ENCODE results near the gene GAS2L1. TPM values are rescaled to one million over a fixed set of nuclear protein-coding genes. Genes with fewer than 3 reads are reported as not detected.

Gene GAS2L1
- polyA plus RNA-seq, 3 donors: 16.7 to 31.8 (median 20.0) TPM

DNA sequence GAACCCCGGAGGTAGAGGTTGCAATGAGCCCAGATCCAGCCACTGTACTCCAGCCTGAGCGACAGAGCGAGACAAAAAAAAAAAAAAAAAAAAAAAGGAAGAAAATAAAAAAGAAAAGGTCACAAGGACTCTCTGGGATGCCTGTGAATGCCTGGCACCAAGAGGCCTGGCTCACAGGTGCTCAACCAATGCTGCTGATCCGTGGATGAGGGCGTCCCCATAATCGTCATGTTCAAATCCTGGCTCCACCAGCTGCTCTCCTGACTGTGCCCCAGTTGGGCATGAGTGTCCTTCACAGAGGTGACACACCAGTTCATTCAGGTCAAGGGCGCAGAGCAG is 645 bp upstream of the GAS2L1 start:
- WGBS, 3 donors: 47 to 53% (median 52%) methylated on average over 7 of the region's 7 CpGs
- no peak overlapping the region for H3K27ac ChIP-seq (ENCODE audit: low read depth, low read length)

GRCh38 chr22:29306835-29307595 is 565 bp downstream of the GAS2L1 start:
- WGBS, 3 donors: 4 to 11% (median 9%) methylated on average over 57 to 83 of the region's 83 CpGs
- H3K27ac ChIP-seq (ENCODE audit: low read depth, low read length): no peak overlapping the region

DNA sequence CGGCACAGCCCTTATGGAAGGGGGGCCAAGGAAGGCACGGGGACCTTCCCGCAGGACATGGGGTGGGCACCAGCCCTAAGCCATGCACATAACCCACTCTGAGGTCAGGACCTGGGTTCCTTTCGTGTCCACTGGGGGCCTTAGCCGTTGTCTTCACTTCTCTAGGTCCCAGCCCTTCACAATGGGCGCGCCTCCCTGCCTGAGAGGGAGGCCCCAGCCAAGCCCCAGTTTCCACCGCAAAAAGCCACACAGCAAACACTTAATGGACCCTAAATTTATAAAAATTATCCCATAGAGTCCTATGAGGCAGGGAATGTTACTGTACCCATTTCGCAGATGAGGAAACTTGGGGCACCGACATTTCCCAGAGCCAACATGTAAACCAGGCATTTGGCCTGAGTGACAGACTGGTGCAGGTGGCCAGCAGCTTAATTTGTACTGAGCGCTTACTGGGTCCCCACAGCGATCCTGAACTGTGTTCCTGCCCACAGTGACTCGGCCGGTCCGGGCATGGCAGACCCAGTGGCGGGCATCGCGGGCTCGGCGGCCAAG is 1.2 kb downstream of the GAS2L1 start:
- no peak overlapping the region for H3K27ac ChIP-seq (ENCODE audit: low read depth, low read length)
- 68 to 74% (median 73%) methylated on average over 20 of the region's 20 CpGs for WGBS, 3 donors

- no peak overlapping the region for H3K27ac ChIP-seq (ENCODE audit: low read depth, low read length)
- WGBS, 3 donors: 70 to 79% (median 73%) methylated on average over 44 to 50 of the region's 50 CpGs
Observed at GRCh38 chr22:29308148-29308790, 1.8 kb downstream of the GAS2L1 start.

GRCh38 chr22:29308791-29309262 is 2.4 kb downstream of the GAS2L1 start:
- peak overlapping the region; percentile 21 for H3K27ac ChIP-seq (ENCODE audit: low read depth, low read length)
- 48 to 66% (median 49%) methylated on average over 13 of the region's 13 CpGs for WGBS, 3 donors

DNA sequence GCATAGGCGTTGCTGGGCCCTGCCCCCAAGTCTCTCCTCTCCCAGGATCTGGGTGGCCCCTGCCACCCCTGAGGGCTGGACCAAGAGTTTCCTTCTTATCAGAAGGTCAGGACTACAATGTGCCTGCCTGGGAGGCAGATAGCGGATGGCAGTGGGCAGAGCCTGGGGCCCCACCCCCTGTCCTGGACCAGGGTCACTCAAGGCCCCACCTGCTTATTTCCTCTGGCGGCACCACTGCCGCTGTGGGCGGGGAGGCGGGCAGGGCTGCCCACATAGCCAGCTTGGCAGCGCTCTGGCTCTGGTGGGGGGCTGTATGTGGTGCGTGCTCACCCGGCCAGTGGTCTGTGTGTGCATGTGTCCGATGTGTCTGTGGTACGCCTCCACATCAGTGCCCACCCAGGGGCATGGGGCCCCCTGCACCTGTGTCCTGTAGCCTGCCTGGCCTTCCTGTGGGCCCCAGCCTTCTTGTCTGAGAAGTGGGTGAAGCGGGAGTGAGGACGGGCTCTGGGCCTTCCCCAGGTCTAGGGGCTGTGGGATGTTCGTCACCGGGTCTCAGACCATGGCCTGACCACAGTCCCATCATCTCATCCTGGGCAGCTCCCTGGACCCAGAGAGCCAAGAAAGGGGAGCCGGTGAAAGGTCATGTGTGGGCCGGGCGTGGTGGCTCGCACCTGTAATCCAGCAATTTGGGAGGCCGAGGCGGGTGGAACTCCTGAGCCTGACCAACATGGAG is 3.0 kb downstream of the GAS2L1 start:
- H3K27ac ChIP-seq (ENCODE audit: low read depth, low read length): no peak overlapping the region
- WGBS, 3 donors: 62 to 77% (median 74%) methylated on average over 21 of the region's 21 CpGs

DNA sequence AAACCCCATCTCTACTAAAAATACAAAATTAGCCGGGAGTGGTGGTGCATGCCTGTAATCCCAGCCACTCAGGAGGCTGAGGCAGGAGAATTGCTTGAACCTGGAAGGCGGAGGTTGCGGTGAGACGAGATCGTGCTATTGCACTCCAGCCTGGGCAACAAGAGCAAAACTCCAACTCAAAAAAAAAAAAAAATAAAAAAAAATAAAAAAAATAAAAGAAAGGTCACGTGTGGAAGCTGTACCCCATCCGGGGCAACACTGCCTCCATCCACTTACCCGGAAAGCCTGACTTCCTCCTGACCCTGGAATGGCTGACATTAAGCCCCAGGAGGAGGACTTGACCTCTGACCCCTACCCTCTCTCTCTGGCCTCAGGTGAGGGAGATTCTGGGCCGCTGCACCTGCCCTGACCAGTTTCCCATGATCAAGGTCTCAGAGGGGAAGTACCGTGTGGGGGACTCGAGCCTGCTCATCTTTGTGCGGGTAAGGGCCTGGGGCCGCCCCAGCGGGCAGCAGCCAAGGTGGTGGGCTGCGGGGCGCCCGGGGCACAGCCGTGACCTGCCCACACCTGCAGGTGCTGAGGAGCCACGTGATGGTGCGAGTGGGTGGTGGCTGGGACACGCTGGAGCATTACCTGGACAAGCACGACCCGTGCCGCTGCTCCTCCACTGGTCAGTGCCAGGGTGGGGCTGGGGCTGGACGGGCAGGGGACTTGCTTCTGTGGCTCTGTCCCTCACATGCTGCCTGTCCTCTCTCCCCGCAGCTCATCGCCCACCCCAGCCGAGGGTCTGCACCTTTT is 3.8 kb downstream of the GAS2L1 start:
- H3K27ac ChIP-seq (ENCODE audit: low read depth, low read length): no peak overlapping the region
- 59 to 66% (median 63%) methylated on average over 28 of the region's 28 CpGs for WGBS, 3 donors

GRCh38 chr22:29310863-29311339 is 4.5 kb downstream of the GAS2L1 start:
- 11 to 19% (median 12%) methylated on average over 15 to 18 of the region's 18 CpGs for WGBS, 3 donors

DNA sequence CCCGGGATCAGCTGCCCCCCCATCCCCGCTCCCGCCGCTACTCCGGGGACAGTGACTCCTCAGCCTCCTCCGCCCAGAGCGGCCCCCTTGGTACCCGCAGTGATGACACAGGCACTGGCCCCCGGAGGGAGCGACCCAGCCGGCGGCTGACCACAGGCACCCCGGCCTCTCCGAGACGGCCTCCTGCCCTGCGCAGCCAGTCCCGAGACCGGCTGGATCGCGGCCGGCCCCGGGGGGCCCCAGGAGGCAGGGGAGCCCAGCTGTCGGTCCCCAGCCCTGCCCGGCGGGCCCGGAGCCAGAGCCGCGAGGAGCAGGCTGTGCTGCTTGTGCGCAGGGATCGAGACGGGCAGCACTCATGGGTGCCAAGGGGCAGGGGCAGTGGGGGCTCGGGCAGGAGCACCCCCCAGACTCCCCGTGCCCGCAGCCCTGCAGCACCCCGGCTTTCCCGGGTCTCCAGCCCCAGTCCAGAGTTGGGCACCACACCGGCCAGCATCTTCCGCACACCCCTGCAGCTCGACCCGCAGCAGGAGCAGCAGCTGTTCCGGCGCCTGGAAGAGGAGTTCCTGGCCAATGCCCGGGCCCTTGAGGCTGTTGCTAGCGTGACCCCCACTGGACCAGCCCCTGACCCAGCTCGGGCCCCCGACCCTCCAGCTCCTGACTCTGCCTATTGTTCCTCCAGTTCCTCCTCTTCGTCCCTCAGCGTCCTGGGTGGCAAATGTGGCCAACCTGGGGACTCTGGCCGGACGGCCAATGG is 5.2 kb downstream of the GAS2L1 start:
- H3K27ac ChIP-seq (ENCODE audit: low read depth, low read length): no peak overlapping the region
- WGBS, 3 donors: 46 to 77% (median 60%) methylated on average over 46 to 50 of the region's 50 CpGs

More at GRCh38 chr22:29310863-29311339, 4.5 kb downstream of the GAS2L1 start:
- no peak overlapping the region for H3K27ac ChIP-seq (ENCODE audit: low read depth, low read length)

DNA sequence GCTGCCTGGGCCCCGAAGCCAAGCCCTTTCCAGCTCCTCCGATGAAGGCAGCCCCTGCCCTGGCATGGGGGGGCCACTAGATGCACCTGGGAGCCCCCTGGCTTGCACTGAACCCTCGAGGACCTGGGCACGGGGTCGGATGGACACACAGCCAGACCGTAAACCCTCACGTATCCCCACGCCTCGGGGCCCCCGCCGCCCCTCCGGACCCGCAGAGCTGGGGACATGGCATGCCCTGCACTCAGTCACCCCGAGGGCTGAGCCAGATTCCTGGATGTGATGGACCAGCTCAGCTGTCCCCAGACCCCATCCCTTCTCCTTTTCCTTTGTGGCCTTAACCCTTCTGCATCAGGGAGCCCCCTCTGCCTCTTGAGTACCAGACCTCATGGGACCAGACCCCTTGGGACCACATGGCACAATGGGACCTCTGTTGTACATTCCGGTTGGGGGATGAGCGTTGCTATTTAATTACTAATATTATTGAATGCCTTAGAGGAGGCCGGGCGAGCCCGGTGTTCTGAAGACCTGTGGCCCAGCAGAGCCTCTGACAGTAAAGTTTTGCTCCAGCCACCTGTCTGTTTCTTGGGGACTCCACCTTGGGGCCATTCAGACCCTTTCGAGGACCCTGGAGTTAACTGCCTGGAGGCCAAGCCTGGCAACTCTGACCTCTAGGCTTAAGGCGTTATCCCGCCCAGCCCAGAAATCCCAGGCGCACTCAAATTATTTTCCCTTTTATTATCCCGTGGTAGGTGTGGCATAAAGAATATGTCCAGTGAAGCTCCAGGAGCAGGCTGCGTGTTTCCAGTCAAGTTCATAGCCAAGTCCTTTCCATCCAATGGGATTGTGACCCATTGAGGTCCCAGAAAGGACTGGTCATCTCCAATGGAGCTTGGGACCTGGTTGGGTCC is 6.0 kb downstream of the GAS2L1 start:
- no peak overlapping the region for H3K27ac ChIP-seq (ENCODE audit: low read depth, low read length)
- WGBS, 3 donors: 91 to 94% (median 91%) methylated on average over 25 of the region's 25 CpGs

GRCh38 chr22:29313126-29313575 is 6.7 kb downstream of the GAS2L1 start:
- no peak overlapping the region for H3K27ac ChIP-seq (ENCODE audit: low read depth, low read length)
- 14 to 22% (median 17%) methylated on average over 43 to 44 of the region's 44 CpGs for WGBS, 3 donors

GRCh38 chr22:29313576-29314466 is 7.4 kb downstream of the GAS2L1 start:
- WGBS, 3 donors: 18 to 21% (median 18%) methylated on average over 51 of the region's 51 CpGs
- H3K27ac ChIP-seq (ENCODE audit: low read depth, low read length): no peak overlapping the region

GRCh38 chr22:29314537-29315285 is 8.3 kb downstream of the GAS2L1 start:
- WGBS, 3 donors: 3% methylated on average over 58 to 69 of the region's 69 CpGs
- no peak overlapping the region for H3K27ac ChIP-seq (ENCODE audit: low read depth, low read length)

DNA sequence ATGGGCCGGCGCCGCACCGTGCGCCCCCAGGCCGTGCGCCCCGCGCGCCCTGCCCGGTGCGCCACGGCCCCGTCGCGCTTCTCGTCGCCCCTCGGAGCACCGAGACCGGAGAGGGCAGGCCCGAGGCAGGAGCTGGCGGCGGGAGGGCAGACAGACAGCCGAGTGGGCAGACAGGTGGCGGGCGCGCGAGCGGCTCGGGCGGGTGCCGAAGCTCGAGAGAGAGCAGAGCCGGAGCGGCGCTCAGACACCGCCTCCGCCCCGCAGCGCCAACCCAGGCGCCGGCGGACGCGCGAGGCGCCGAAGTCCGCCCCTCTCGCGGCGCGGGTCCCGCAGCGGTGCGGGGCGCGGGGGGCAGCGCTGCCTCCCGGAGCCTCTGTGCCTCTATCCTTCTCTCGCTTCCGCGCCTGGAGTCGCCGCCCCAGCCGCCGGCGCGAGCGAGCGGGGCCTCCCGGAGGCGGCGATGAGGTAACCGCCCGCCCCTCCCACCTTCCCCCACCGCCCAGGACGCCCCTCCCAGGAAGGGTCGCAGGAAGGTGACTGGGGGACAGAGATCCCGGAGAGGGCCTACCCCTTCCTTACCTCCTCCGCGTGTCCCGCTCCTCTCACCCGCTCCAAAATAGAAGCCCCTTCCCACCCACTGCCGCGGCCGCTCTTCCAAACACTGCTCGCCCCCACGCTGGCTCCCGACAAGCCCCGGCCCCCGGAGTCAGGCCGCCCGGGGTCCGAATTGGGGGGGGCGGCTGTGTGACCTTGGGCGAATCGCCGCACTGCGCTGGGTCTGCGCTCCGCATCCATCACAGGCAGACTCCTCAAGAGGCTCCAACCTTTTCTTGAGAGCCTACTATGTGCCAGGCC is 9.1 kb downstream of the GAS2L1 start, which contains the start of gene RASL10A:
TSS of gene RASL10A (minus strand) at position 412 of the 855 bp plus-strand sequence. CDS start 451 bp downstream, outside the sequence.
- 4 to 6% (median 4%) methylated on average over 66 to 101 of the region's 103 CpGs for WGBS, 3 donors

More for the DNA sequence above, 9.1 kb downstream of the GAS2L1 start, which contains the start of gene RASL10A:
- no peak within 1 kb of the TSS for H3K27ac ChIP-seq (ENCODE audit: low read depth, low read length)

All from adipose tissue (tissue), 3 donors.